ENCODE data around the gene TECTB. TPM values are rescaled to one million over a fixed set of nuclear protein-coding genes. Genes with fewer than 3 reads are reported as not detected.

TECTB gene
- total RNA-seq, 1 experiment from 2014 or later: not detected

GRCh38 chr10:112352044-112352443, 68.8 kb downstream of the TECTB start:
- BruUV-seq (replicated peaks): no TSS peak
- H3K9me3 ChIP-seq (ENCODE audit: control insufficient read depth, insufficient read depth, low read depth, low read length): no peaks in the 10 kb centered on the region
- intact Hi-C loops (cut with micrococcal nuclease; ENCODE audit: unreplicated experiment): no loop called here
- TF ChIP-seq CTCF (IDR thresholded peaks at IDR 0.05): no peak
- TF ChIP-seq REST (IDR thresholded peaks at IDR 0.05; ENCODE audit: insufficient read depth in 1 of 2, low read depth in 2 of 2, low read length in 1 of 2): no peak
- no peak for TF ChIP-seq TCF7L2 (IDR thresholded peaks at IDR 0.05; ENCODE audit: low read depth, low read length)
- TF ChIP-seq SIN3A (IDR thresholded peaks at IDR 0.05; ENCODE audit: borderline replicate concordance, insufficient read depth, low read depth, low read length): no peak
- no peak for TF ChIP-seq POLR2AphosphoS5 (IDR thresholded peaks at IDR 0.05; ENCODE audit: low read depth, low read length)
- DNase-seq (ENCODE audit: low read depth, low spot score) (no peak), ATAC-seq (no peak)
- H3K4me1 ChIP-seq (ENCODE audit: control insufficient read depth, insufficient read depth, low read length): no peaks in the 10 kb centered on the region
- H3K4me3 ChIP-seq (ENCODE audit: low read depth in 2 of 2, low read length in 2 of 2): no peak overlapping the region
- CTCF ChIA-PET: interaction anchor here (0.6 kb wide), 1 partner anchor 27 kb away, joined by 4 read pairs; no protein-coding TSS in a partner anchor
- in situ Hi-C loops (cut with HindIII; ENCODE audit: low pct_unique_long_range_greater_than_20kb, low sequenced_read_pairs): no loop called here
- no peaks in the 10 kb centered on the region for H3K36me3 ChIP-seq (ENCODE audit: control insufficient read depth, insufficient read depth, low read length)
- H3K27ac ChIP-seq (ENCODE audit: low read length): no peak overlapping the region
- POLR2A ChIA-PET: no interaction called here
- H3K27me3 ChIP-seq (ENCODE audit: control insufficient read depth, insufficient read depth, low read length): no peaks in the 10 kb centered on the region; the same call in 1 of the 2 replicates

DNA sequence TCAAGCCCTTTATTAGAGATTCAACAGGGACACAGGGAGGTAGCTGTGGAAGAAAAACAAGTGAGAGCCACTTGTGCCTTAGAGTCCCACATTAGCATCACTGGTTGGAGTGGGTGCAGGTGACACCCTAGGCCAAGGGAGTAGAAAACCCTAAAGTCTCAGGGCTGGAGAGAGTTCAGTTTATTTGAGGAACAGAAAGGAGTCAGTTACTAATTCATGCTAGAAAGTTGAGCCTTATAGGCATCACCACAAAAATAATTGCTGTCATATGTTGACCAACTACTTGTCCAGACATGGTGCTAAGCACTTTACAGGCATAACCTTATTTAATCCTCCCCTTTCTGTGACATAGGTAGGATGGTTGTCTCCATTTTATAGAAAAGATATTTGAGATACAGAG, 69.8 kb downstream of the TECTB start:
- DNase-seq (ENCODE audit: low read depth, low spot score) (no peak), ATAC-seq (no peak)
- peaks cover 3% of the 10 kb centered on the region for H3K27me3 ChIP-seq (ENCODE audit: control insufficient read depth, insufficient read depth, low read length)
- intact Hi-C loops (cut with micrococcal nuclease; ENCODE audit: unreplicated experiment): no loop called here
- no TSS peak for BruUV-seq (replicated peaks)
- ChIA-PET CTCF (no interaction called here), POLR2A (no interaction called here)
- no peak for TF ChIP-seq TCF7L2 (IDR thresholded peaks at IDR 0.05; ENCODE audit: low read depth, low read length)
- TF ChIP-seq POLR2AphosphoS5 (IDR thresholded peaks at IDR 0.05; ENCODE audit: low read depth, low read length): no peak
- no peak for TF ChIP-seq REST (IDR thresholded peaks at IDR 0.05; ENCODE audit: insufficient read depth in 1 of 2, low read depth in 2 of 2, low read length in 1 of 2)
- TF ChIP-seq CTCF (IDR thresholded peaks at IDR 0.05): no peak
- TF ChIP-seq SIN3A (IDR thresholded peaks at IDR 0.05; ENCODE audit: borderline replicate concordance, insufficient read depth, low read depth, low read length): no peak
- no peaks in the 10 kb centered on the region for H3K4me1 ChIP-seq (ENCODE audit: control insufficient read depth, insufficient read depth, low read length)
- no peaks in the 10 kb centered on the region for H3K36me3 ChIP-seq (ENCODE audit: control insufficient read depth, insufficient read depth, low read length)
- H3K27ac ChIP-seq (ENCODE audit: low read length): no peak overlapping the region
- H3K9me3 ChIP-seq (ENCODE audit: control insufficient read depth, insufficient read depth, low read depth, low read length): no peaks in the 10 kb centered on the region
- in situ Hi-C loops (cut with HindIII; ENCODE audit: low pct_unique_long_range_greater_than_20kb, low sequenced_read_pairs): no loop called here
- H3K4me3 ChIP-seq (ENCODE audit: low read depth in 2 of 2, low read length in 2 of 2): no peak overlapping the region

Small RNA genes within 50 kb of the gene (microRNA-seq; reads per million reads assigned to microRNA genes)
- gene MIR6715A (ENCODE audit: unreplicated experiment) (not detected), gene MIR6715B (ENCODE audit: unreplicated experiment) (not detected)

Other genes starting within 250 kb of the TECTB start
- 8.0 TPM for gene GPAM, start 99.6 kb upstream of the TECTB start, total RNA-seq (2021; ENCODE audit: unreplicated experiment)
- 2.4 TPM for gene ACSL5, start 90.7 kb downstream of the TECTB start, total RNA-seq (2021; ENCODE audit: unreplicated experiment)
- gene ZDHHC6, start 163.5 kb downstream of the TECTB start, total RNA-seq (2021; ENCODE audit: unreplicated experiment): 40.3 TPM
- gene VTI1A, start 163.8 kb downstream of the TECTB start, total RNA-seq (2021; ENCODE audit: unreplicated experiment): 36.3 TPM

Data from Panc1 (cell line).